Ureter (tissue), 1 donor: ENCODE measurements around the gene TNP1. TPM values are rescaled to one million over a fixed set of nuclear protein-coding genes. Genes with fewer than 3 reads are reported as not detected.

Experiments
- DNase-seq: peaks from one replicate; pipeline ENCODE4 v3.0.0-alpha.2; 2020; ENCODE audit warnings: low spot score
- total RNA-seq: library from RNA; stranded (reverse); gene quantifications from one replicate; pipeline ENCODE4 v1.2.4, GENCODE V29; 2023
- donor health status: DM: yes; HTN: yes; CAD: no.

TNP1 gene, protein sequence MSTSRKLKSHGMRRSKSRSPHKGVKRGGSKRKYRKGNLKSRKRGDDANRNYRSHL
- not detected for total RNA-seq

GRCh38 chr2:216859944-216860343, at the start of gene TNP1:
Gene TNP1 (minus strand): TSS chr2:216860064. CDS start chr2:216860034, 30 bp downstream.
- no peak for DNase-seq

- no peak for DNase-seq
Measured at GRCh38 chr2:216908300-216908699, 48.4 kb upstream of the TNP1 start.

DNA sequence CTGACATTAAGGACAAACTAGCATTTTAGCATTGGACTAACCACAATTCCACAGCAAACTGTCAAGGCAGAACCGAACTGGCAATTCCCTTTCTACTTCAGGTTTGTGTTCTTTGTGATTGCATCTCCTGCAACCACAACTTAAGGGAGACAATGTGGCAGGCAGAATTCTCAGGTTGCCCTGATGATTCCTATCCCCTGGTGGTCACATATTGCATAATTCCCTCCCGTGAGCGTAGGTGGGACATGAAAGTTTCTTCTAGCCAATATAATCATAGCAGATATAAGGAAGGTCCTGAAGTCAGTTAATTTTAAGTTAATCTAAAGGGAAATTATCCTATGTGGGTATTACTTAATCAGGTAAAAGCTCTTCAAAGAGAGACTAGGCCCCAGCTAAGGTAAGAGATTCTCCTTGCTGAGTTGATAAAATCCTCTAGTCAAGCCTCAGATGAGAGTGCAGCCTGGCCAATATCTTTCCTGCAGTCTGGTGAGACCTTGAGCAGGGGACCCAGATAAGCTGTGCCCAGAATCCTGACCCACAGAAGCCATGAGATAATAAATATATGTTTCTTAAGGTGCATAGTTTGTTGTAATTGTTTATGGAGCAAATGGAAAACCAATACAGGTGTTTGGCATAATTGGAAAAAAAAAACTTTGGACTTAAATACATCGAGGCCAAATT, 45.9 kb upstream of the TNP1 start:
- no peak for DNase-seq

DNA sequence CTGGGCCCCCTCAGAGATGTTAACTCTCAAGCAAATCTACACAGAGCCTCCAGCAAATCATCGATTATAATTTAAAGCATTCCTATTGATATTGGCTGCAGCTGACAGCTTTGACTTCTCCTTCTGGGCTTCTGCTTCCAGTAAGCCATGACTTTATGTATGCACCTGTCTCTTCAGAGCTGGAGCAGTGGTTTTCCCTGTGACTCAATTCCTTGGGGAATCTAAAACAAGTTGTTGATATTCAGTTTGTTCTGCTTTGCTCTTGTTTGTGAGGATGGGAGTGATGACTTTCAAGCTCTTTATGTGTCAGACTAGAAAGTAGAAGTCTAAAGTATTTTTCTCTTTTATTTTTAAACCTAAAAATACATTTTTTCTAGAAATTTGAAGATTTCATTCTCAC, 45.1 kb upstream of the TNP1 start:
- no peak for DNase-seq

- DNase-seq = no peak
Measured at GRCh38 chr2:216904554-216904953, 44.7 kb upstream of the TNP1 start.

DNA sequence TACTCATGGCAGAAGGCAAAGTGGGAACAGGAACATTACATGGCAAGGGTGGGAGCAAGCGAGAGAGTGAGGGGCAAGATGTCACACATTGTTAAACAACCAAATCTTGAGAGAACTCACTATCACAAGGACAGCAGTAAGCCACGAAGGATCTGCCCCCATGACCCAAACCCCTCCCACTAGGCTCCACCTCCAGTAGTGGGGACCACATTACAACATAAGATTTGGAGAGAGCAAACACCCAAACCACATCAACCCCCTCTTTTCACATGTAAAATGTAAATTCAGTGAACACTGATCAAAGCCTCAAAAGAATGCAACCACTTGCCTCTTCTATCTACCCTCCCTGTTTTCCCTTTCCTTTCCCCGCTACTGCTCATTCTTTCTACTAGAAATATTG, 43.6 kb upstream of the TNP1 start:
- no peak for DNase-seq

- no peak for DNase-seq
Measured at GRCh38 chr2:216901273-216901672, 41.4 kb upstream of the TNP1 start.

DNA sequence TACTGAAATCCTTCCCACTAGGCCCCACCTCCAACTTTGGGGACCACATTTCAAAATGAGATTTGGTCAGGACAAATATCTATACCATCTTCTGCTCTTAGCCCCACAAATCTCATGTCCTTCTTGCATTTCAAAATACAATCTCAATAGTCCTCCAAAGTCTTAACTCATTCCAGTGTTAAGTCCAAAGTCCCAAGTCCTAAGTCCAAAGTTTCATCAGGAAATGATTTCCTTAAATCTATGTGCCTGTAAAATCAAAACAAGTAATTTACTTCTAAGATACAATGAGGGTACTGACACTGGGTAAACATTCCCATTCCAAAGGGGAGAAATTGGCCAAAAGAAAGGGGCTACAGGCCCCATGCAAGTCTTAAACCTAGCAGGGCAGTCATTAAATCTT, 40.5 kb upstream of the TNP1 start:
- no peak for DNase-seq

DNA sequence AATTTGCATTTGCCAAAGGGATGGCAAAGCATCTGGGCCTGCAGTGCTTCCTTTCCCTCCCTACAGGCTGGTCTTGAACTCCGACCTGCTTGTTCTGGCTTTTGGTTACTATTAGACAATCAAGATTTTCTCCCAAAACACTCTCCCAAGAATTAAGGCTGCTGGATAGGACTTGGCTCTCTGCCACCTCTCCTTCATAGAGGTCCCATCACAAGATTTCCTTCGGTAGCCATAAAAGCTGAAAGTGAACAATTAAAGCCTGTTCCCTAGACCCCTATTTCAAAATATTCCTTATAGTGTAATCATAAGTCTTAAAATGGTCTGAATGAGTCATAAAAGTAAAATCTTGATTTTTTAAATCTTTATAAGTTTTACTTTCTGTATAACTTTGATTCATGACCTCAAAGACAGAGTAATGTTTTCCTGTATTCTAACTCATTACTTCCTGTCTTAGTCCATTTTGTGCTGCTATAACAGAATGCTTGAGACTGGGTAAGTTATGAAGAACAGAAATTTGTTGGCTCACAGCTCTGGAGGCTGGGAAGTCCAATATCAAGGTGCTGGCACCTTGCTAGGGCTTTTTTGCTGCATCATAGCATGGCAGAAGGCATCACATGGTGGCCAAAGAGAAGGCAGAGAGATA, 37.8 kb upstream of the TNP1 start:
- DNase-seq = no peak

- no peak for DNase-seq
Measured at GRCh38 chr2:216890138-216890537, 30.3 kb upstream of the TNP1 start.

DNA sequence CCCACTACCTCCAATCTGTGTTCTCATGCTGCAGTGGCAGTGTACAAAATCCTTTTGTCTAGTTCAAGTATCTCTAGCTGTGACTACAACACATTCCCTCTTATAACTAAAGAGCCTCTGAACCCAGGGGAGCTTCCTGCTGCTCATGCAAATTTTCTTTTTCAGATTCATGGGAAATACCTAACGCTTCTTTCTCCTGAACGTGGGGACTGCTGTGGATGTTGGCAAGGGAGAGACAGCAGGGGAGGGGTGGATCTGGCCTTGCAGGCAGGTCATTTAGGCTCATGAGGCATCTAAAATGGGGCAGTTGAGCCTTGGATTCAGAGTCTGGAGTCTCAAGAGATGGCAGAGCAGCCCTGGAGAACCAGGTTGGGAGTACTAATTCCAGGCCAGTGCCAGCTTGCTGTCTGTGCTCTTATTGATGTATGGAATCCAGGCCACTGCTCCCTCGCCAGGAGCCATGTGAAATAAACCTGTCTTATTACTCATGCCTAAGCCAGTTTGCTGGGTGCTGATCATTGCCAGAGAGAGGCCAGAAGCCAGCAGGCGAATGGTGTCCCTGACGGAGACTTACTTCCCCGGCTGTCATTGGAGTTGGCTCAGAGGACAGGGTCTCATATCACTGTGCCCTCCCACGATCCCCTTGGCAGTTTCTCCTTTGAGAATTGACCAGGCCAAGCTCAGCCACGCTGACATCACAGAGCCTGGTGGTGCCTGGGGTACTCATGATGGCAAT, 29.2 kb upstream of the TNP1 start:
- DNase-seq = no peak

- DNase-seq = no peak
Measured at GRCh38 chr2:216888081-216888480, 28.2 kb upstream of the TNP1 start.

GRCh38 chr2:216887138-216887537, 27.3 kb upstream of the TNP1 start:
- DNase-seq = no peak

DNA sequence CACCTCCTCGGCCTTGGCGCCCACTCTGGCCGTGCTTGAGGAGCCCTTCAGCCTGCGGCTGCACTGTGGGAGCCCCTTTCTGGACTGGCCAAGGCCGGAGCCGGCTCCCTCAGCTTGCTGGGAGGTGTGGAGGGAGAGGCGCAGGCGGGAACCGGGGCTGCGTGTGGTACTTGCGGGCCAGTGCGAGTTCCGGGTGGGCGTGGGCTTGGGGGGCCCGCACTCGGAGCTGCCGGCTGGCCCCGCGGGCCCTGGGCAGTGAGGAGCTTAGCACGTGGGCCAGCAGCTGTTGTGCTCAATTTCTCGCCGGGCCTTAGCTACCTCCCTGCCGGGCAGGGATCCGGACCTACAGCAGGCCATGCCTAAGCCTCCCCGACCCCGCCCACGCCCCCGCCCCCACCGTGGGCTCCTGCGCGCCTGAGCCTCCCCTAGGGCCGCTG, 25.3 kb upstream of the TNP1 start:
- no peak for DNase-seq

DNA sequence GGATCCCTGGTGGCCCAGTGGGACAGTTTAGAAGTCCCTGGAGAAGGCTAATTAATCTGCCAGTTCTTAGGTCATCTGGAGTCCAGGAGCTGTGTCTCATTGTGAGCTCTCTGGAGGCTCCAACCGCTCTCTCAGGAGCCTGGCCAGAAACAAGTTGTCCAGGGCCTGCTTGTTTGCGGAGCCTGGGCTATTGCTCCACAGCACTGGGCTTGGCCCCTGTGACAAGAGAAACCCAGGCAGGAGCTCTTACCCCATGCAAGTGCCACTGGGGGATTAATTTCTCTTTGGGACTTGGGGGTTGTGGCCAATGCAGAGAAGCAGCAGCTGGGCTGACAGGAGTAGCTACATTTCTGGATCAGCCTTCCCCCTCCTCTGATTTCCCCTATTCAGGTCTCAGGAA, 24.5 kb upstream of the TNP1 start:
- no peak for DNase-seq

GRCh38 chr2:216882876-216883275, 23.0 kb upstream of the TNP1 start:
- no peak for DNase-seq

DNA sequence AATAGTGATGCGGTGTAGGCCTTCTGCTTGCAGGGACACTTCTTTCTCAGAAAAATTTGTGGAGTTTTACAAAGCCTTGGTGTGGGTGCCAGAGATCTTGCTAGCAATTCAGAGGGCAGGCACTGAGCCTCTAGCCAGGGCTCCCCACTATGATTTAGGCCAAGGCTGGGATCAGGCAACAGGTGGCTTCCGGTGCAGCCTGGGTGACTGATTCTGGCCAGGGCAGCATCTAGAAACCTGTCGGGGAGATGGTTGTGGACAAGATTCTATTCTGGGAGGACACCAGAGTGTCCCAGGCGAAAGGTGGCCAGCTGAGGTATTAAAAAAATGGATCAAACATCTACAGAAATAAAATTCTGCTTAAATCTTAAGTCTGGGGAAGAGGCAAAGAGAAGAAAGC, 21.5 kb upstream of the TNP1 start:
- DNase-seq = no peak

- no peak for DNase-seq
Measured at GRCh38 chr2:216880509-216881184, 20.8 kb upstream of the TNP1 start.

DNA sequence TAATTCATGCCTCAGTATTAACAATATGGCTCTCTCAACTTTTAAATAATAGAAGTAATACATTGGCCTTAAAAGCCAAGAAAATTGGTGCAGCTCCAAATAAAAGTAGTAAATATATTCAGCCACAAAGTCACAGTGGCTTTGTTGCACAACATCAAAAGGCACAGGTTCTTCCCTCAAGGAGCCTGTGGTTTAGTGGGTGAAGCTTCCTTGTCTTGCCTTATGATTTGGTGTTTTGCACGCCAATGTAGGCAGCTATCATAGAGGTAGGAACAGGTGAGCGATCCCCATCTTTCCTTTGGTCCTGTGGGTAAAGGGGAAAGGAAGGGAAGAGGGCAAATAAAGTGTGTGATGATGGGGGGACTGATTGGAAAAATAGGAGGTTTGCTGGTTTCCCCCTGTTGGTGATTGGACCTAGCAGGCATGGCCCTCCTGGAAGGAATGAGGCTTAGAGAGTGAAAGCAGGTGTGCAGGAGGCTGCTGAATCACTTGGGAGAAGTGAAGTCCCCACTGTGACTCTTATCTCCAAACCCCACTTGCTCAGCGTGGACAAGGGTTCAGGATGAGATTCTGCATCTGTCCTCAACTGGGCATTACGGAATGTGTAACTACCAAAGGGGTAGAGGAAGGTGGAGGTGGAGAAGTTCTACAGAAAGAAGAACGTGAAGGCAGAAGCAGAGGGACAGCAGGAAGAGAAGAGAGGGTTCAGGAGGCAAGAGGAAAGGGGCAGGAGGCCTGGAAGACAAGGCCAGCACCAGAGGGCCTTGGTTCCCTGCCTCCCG, 20.1 kb upstream of the TNP1 start:
- DNase-seq = no peak

- DNase-seq = no peak
Measured at GRCh38 chr2:216878072-216878471, 18.2 kb upstream of the TNP1 start.

DNA sequence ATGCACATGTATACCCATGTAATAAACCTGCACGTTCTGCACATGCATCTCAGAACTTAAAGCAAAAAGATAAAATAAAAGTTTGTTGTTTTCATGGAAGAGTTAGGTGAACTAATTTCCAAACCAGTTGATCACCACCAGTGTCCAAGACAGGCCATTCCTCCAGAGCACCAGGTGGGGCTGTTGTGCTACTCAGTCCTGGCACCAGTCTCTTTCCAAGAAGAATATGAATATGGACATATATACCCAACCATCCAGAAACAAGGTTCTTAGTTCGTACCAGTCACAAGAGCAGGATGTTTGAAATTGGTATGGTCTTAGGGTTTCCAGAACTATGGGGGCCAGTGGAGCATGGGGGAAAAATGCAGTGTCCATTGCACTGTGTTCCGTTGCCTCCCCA, 17.2 kb upstream of the TNP1 start:
- DNase-seq = no peak

DNA sequence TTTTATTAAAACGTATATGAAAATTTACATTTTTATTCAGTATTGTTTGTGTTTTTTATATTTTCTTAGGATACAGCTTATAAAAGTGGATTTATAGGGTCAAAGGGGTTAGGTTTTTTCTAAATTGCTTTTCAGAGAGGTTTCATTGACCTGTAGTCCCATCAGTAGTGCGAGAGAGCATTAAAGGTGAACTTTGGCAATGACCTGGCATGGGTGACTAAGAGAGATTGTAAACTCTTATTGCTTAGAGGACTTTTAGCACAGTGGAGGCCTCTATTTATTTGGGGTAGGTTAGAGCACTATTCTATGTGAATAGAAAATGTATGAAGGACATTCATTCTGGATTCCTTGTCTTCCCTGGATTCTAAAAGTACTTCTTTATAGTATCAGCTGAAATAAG, 16.0 kb upstream of the TNP1 start:
- DNase-seq = no peak
